Sigmoid colon (tissue), 7 donors: ENCODE measurements around the gene MGMT. TPM values are rescaled to one million over a fixed set of nuclear protein-coding genes. Genes with fewer than 3 reads are reported as not detected.

Experiments used
- DNase-seq: peaks from one replicate; pipeline ENCODE4 v3.0.0-alpha.2; 2019
- H3K27ac ChIP-seq, 4 donors: fragments of 200-600 bp; sonication (generic); one replicate each; pipeline ENCODE4 v1.5.1; 2016 to 2019; ENCODE audit warnings: mild to moderate bottlenecking in 1 of 4
- H3K27me3 ChIP-seq, 3 donors: fragments of 200-600 bp; sonication (generic); one replicate each; pipeline ENCODE4 v1.5.1; 2019; ENCODE audit warnings: mild to moderate bottlenecking in 1 of 3
- H3K36me3 ChIP-seq, 4 donors: fragments of 200-600 bp; sonication (generic); one replicate each; pipeline ENCODE4 v1.5.1; 2016 to 2019
- H3K4me1 ChIP-seq, 4 donors: fragments of 200-600 bp; sonication (generic); one replicate each; pipeline ENCODE4 v1.5.1; 2017 to 2019
- H3K4me3 ChIP-seq, 4 donors: fragments of 200-600 bp; sonication (generic); one replicate each; pipeline ENCODE4 v1.5.1; 2017 to 2019; ENCODE audit warnings: mild to moderate bottlenecking in 2 of 4, moderate library complexity in 1 of 4
- H3K9me3 ChIP-seq, 4 donors: fragments of 200-600 bp in 3 of 4; sonication (generic) in 3 of 4; one replicate each; pipeline versions ENCODE4 v1.5.1 to v1.6.1; 2013 to 2019
- CTCF ChIP-seq, 4 experiments: fragments of 450-650 bp in 3 of 4; fragments of 200-600 bp in 1 of 4; IDR thresholded peaks; one replicate each; pipeline ENCODE4 v1.5.1; 2016 to 2019; ENCODE audit warnings: antibody characterized with exemption in 4 of 4, mild to moderate bottlenecking in 3 of 4, moderate library complexity in 2 of 4
- EP300 ChIP-seq, 4 donors: sonication (generic); formaldehyde crosslinking; IDR thresholded peaks; one replicate each; pipeline ENCODE4 v1.6.1; 2017; ENCODE audit warnings: antibody characterized with exemption in 4 of 4
- POLR2A ChIP-seq, 2 donors: fragments of 450-650 bp; IDR thresholded peaks; one replicate each; pipeline ENCODE4 v1.6.1; 2016; ENCODE audit warnings: antibody characterized with exemption in 2 of 2, mild to moderate bottlenecking in 2 of 2, moderate library complexity in 2 of 2
- POLR2AphosphoS5 ChIP-seq, 4 donors: sonication (generic); formaldehyde crosslinking; IDR thresholded peaks; one replicate each; pipeline ENCODE4 v1.6.1; 2017; ENCODE audit warnings: antibody characterized with exemption in 4 of 4
- WGBS, 2 donors: extraction: QIAGEN DNeasy Blood & Tissue Kit; methylation state at CpG; one replicate each; pipeline ENCODE4 v1.1.7; 2013; 5-methylcytosine and 5-hydroxymethylcytosine counted together
- intact Hi-C: fragments of 100-400 bp; cut with DNase I; formaldehyde crosslinking; loops from one replicate; pipeline ENCODE4 v1.15.1; 2023
- polyA plus RNA-seq, 3 donors: library from polyadenylated mRNA; stranded (reverse); fragments of 200-250 nt; gene quantifications; one replicate each; pipeline ENCODE4 v1.2.3, GENCODE V29; 2013
- total RNA-seq, 4 donors: library from RNA; depleted of rRNA; stranded (reverse); fragments of >200 nt; gene quantifications; one replicate each; pipeline ENCODE4 v1.1.0, GENCODE V29; 2016
- donor health status: healthy with polysubstance abuse.
- donor health status: Bipolar disorder and iron deficiency.
- donor health status: healthy.

MGMT gene
- total and polyA plus RNA-seq, 7 donors = 7.2 to 40.3 (median 24.3) TPM

- no peak overlapping the region for H3K4me3 ChIP-seq
- no peaks in the 10 kb centered on the region for H3K9me3 ChIP-seq
- no peaks in the 10 kb centered on the region for H3K4me1 ChIP-seq
- DNase-seq = no peak
- WGBS, 2 donors = 88 to 93% methylated on average over 10 of the region's 10 CpGs
- intact Hi-C loops = no loop called here
- TF ChIP-seq POLR2AphosphoS5 (IDR thresholded peaks at IDR 0.05) = no peak
- no peak for TF ChIP-seq POLR2A (IDR thresholded peaks at IDR 0.05)
- TF ChIP-seq CTCF (IDR thresholded peaks at IDR 0.05) = no peak
- no peak for TF ChIP-seq EP300 (IDR thresholded peaks at IDR 0.05)
- no peaks in the 10 kb centered on the region for H3K36me3 ChIP-seq
- H3K27me3 ChIP-seq = no peaks in the 10 kb centered on the region
- H3K27ac ChIP-seq = no peak overlapping the region
These were observed 134.7 kb downstream of the MGMT start for GRCh38 chr10:129601737-129602136.

- no peaks in the 10 kb centered on the region for H3K27me3 ChIP-seq
- intact Hi-C loops = no loop called here
- no peaks in the 10 kb centered on the region for H3K36me3 ChIP-seq
- no peak overlapping the region for H3K4me3 ChIP-seq
- 86 to 88% methylated on average over 6 of the region's 6 CpGs for WGBS, 2 donors
- no peak overlapping the region for H3K27ac ChIP-seq
- H3K4me1 ChIP-seq = no peaks in the 10 kb centered on the region
- H3K9me3 ChIP-seq = no peaks in the 10 kb centered on the region
- TF ChIP-seq POLR2A (IDR thresholded peaks at IDR 0.05) (no peak), EP300 (IDR thresholded peaks at IDR 0.05) (no peak), POLR2AphosphoS5 (IDR thresholded peaks at IDR 0.05) (no peak), CTCF (IDR thresholded peaks at IDR 0.05) (no peak)
- no peak for DNase-seq
These were observed 136.0 kb downstream of the MGMT start for GRCh38 chr10:129602938-129603535.

GRCh38 chr10:129604333-129605032 is 137.4 kb downstream of the MGMT start:
- no peak for DNase-seq
- Histone ChIP-seq H3K4me1 (no peaks in the 10 kb centered on the region), H3K9me3 (no peaks in the 10 kb centered on the region), H3K27me3 (no peaks in the 10 kb centered on the region), H3K36me3 (no peaks in the 10 kb centered on the region), H3K27ac (no peak overlapping the region), H3K4me3 (no peak overlapping the region)
- intact Hi-C loops = no loop called here
- TF ChIP-seq POLR2AphosphoS5 (IDR thresholded peaks at IDR 0.05) = no peak
- no peak for TF ChIP-seq CTCF (IDR thresholded peaks at IDR 0.05)
- no peak for TF ChIP-seq POLR2A (IDR thresholded peaks at IDR 0.05)
- TF ChIP-seq EP300 (IDR thresholded peaks at IDR 0.05) = no peak
- WGBS, 2 donors = 78 to 85% methylated on average over 10 of the region's 10 CpGs

GRCh38 chr10:129605266-129605985 is 138.4 kb downstream of the MGMT start:
- Histone ChIP-seq H3K9me3 (no peaks in the 10 kb centered on the region), H3K36me3 (no peaks in the 10 kb centered on the region), H3K4me1 (no peaks in the 10 kb centered on the region), H3K4me3 (no peak overlapping the region), H3K27me3 (no peaks in the 10 kb centered on the region), H3K27ac (no peak overlapping the region)
- no peak for TF ChIP-seq POLR2A (IDR thresholded peaks at IDR 0.05)
- no peak for TF ChIP-seq CTCF (IDR thresholded peaks at IDR 0.05)
- no peak for TF ChIP-seq POLR2AphosphoS5 (IDR thresholded peaks at IDR 0.05)
- TF ChIP-seq EP300 (IDR thresholded peaks at IDR 0.05) = no peak
- intact Hi-C loops = no loop called here
- no peak for DNase-seq
- WGBS, 2 donors = 90 to 92% methylated on average over 11 of the region's 11 CpGs
